Mesendoderm (in vitro differentiated cells): ENCODE data around the gene TNFAIP3.

Experiments
- DNase-seq: peaks from one replicate; pipeline ENCODE4 v3.0.0; 2013
- H2AK5ac ChIP-seq: 2 replicates; pipeline ENCODE4 v1.6.1; 2013; ENCODE audit warnings: low read length, inconsistent platforms
- H2BK120ac ChIP-seq: 2 replicates; pipeline ENCODE4 v1.6.1; 2013; ENCODE audit warnings: low read depth, mild to moderate bottlenecking, low read length, moderate library complexity, mixed read lengths
- H2BK15ac ChIP-seq: replicated peaks from 2 replicates; pipeline ENCODE4 v1.6.1; 2013; ENCODE audit warnings: low read depth, mild to moderate bottlenecking, moderate library complexity
- H2BK5ac ChIP-seq: 2 replicates; pipeline ENCODE4 v1.6.1; 2013; ENCODE audit warnings: low read length, inconsistent platforms
- H3K18ac ChIP-seq: 2 replicates; pipeline ENCODE4 v1.6.1; 2013; ENCODE audit warnings: mild to moderate bottlenecking, low read length, mixed read lengths
- H3K23ac ChIP-seq: one replicate; pipeline ENCODE4 v1.6.1; 2013; ENCODE audit warnings: low read length
- H3K27ac ChIP-seq: 2 replicates; pipeline ENCODE4 v1.5.1; 2013; ENCODE audit warnings: low read depth, mild to moderate bottlenecking, inconsistent platforms, low read length, moderate library complexity
- H3K27me3 ChIP-seq: 2 replicates; pipeline ENCODE4 v1.6.1; 2013; ENCODE audit warnings: low read length, control low read depth, mild to moderate bottlenecking, inconsistent platforms; ENCODE audit not compliant: insufficient read depth, poor library complexity
- H3K36me3 ChIP-seq: 2 replicates; pipeline ENCODE4 v1.6.1; 2013; ENCODE audit warnings: low read length, inconsistent platforms; ENCODE audit not compliant: control insufficient read depth, insufficient read depth
- H3K4ac ChIP-seq: one replicate; pipeline ENCODE4 v1.6.1; 2013; ENCODE audit warnings: low read depth, mild to moderate bottlenecking, low read length, moderate library complexity
- H3K4me1 ChIP-seq: 2 replicates; pipeline ENCODE4 v1.6.1; 2013; ENCODE audit warnings: low read depth, low read length, inconsistent platforms; ENCODE audit not compliant: control insufficient read depth
- H3K4me2 ChIP-seq: 2 replicates; pipeline ENCODE4 v1.6.1; 2013; ENCODE audit warnings: low read length
- H3K4me3 ChIP-seq: 2 replicates; pipeline ENCODE4 v1.5.1; 2013; ENCODE audit warnings: mild to moderate bottlenecking, low read length
- H3K56ac ChIP-seq: one replicate; pipeline ENCODE4 v1.6.1; 2013; ENCODE audit warnings: low read length
- H3K79me1 ChIP-seq: 2 replicates; pipeline ENCODE4 v1.6.1; 2013; ENCODE audit warnings: low read length, inconsistent platforms
- H3K79me2 ChIP-seq: 2 replicates; pipeline ENCODE4 v1.6.1; 2013; ENCODE audit warnings: mild to moderate bottlenecking, low read length; ENCODE audit not compliant: control insufficient read depth, insufficient read depth
- H3K9ac ChIP-seq: 2 replicates; pipeline ENCODE4 v1.6.1; 2013; ENCODE audit warnings: low read length, inconsistent platforms
- H4K5ac ChIP-seq: one replicate; pipeline ENCODE4 v1.6.1; 2013; ENCODE audit warnings: low read length
- H4K8ac ChIP-seq: one replicate; pipeline ENCODE4 v1.6.1; 2013; ENCODE audit warnings: low read depth, mild to moderate bottlenecking, control low read depth, low read length, moderate library complexity
- WGBS: extraction: QIAGEN DNeasy Blood & Tissue Kit; methylation state at CpG from one replicate; pipeline ENCODE4 v1.1.7; 2013; ENCODE audit warnings: low lambda C conversion rate, missing lambda C conversion rate; ENCODE audit not compliant: insufficient coverage; ENCODE audit errors: extremely low coverage; 5-methylcytosine and 5-hydroxymethylcytosine counted together

Gene TNFAIP3

DNA sequence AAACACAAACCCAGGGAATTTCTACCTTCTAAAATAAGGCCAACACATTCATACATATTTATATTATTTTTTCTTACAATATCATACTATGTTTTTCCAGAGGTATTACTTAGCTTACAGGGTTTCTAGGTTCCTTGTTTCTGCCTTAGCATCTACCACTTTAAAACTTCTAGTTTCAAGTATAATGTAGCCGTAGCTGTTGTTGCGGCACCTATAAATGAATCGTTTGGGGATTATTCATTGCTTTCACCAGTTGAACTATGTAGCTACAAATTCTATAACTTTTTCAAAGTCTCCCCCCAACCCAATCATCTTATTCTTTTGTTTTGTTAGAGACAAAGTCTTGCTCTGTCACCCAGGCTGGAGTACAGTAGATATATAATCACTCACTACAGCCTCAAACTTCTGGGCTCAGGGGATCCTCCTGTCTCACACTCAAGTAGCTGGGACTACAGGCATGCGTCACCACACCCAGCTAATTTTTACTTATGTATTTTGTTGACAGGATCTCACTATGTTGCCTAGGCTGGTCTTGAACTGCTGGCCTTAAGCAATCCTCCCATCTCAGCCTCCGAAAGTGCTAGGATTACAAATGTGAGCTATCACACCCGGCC lies 43.9 kb downstream of the TNFAIP3 start:
- no peak overlapping the region for H3K56ac ChIP-seq
- H2BK120ac ChIP-seq: no peak overlapping the region
- DNase-seq: no peak
- no peak overlapping the region for H3K23ac ChIP-seq
- no peak overlapping the region for H4K5ac ChIP-seq
- no peaks in the 10 kb centered on the region for H3K79me1 ChIP-seq
- WGBS: no CpG with 5 or more reads among the region's 6 CpGs
- H3K9ac ChIP-seq: no peak overlapping the region
- H3K4ac ChIP-seq: no peak overlapping the region
- H3K79me2 ChIP-seq: no peaks in the 10 kb centered on the region
- no peak overlapping the region for H3K27ac ChIP-seq
- H2AK5ac ChIP-seq: no peak overlapping the region
- H3K4me3 ChIP-seq: no peak overlapping the region
- H3K4me1 ChIP-seq: no peaks in the 10 kb centered on the region
- H3K18ac ChIP-seq: no peak overlapping the region
- H3K4me2 ChIP-seq: no peak overlapping the region
- no peaks in the 10 kb centered on the region for H3K36me3 ChIP-seq
- no peak overlapping the region for H2BK5ac ChIP-seq
- H4K8ac ChIP-seq: no peak overlapping the region
- H3K27me3 ChIP-seq: no peaks in the 10 kb centered on the region
- no peak overlapping the region for H2BK15ac ChIP-seq

DNA sequence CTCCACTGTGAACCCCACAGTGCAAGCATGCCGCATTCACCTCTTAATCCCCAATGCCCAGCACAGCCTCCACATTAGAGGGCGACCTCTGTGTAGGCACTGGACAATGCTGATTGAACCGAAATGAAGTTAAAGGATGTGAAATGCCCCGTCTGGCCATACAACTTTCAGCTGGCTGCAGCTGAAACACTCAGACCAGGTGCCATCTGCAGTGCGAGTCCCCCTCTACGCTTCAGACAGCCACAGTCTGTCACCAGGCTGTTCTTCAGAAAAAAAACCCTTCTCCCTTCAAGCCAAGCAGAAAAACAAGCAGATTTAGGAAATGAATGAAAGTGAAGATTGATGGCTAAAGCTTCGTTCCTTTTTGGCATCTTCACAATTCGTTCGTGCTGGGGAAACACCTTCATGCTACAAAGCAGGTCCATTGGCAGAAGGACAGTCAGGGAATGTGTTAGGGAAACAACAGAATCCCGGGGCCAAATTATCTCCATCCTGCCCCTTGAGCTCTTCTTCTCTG lies 44.7 kb downstream of the TNFAIP3 start:
- H2BK120ac ChIP-seq: no peak overlapping the region
- H2BK15ac ChIP-seq: no peak overlapping the region
- WGBS: no CpG with 5 or more reads among the region's 10 CpGs
- no peak overlapping the region for H3K23ac ChIP-seq
- H2AK5ac ChIP-seq: no peak overlapping the region
- no peaks in the 10 kb centered on the region for H3K4me1 ChIP-seq
- H3K4me3 ChIP-seq: no peak overlapping the region
- no peaks in the 10 kb centered on the region for H3K79me2 ChIP-seq
- H3K79me1 ChIP-seq: no peaks in the 10 kb centered on the region
- no peaks in the 10 kb centered on the region for H3K36me3 ChIP-seq
- no peak overlapping the region for H2BK5ac ChIP-seq
- H3K18ac ChIP-seq: no peak overlapping the region
- no peak overlapping the region for H3K4me2 ChIP-seq
- no peak overlapping the region for H3K27ac ChIP-seq
- no peak overlapping the region for H4K8ac ChIP-seq
- H4K5ac ChIP-seq: no peak overlapping the region
- no peak overlapping the region for H3K4ac ChIP-seq
- no peaks in the 10 kb centered on the region for H3K27me3 ChIP-seq
- no peak overlapping the region for H3K9ac ChIP-seq
- H3K56ac ChIP-seq: no peak overlapping the region
- no peak for DNase-seq

DNA sequence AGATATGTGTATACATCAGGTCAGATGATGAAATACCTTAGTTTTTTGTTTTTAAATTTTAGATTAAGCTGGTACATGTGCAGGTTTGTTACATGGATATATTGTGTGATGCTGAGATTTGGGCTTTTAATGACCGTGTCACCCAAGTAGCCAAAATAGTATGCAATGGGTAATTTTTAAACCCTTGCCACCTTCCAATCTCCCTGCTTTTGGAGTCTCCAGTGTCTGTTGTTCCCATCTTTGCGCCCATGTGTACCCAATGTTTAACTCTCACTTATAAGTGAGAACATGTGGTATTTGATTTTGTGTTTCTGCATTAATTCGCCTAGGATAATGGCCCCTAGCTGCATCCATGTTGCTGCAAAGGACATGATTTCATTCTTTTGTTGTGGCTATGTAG lies 45.8 kb downstream of the TNFAIP3 start:
- Histone ChIP-seq H3K23ac (no peak overlapping the region), H3K4me2 (no peak overlapping the region), H3K36me3 (no peaks in the 10 kb centered on the region), H2AK5ac (no peak overlapping the region), H3K4me1 (no peaks in the 10 kb centered on the region), H3K4me3 (no peak overlapping the region), H3K27me3 (no peaks in the 10 kb centered on the region), H3K79me2 (no peaks in the 10 kb centered on the region), H4K5ac (no peak overlapping the region), H4K8ac (no peak overlapping the region), H2BK120ac (no peak overlapping the region), H3K56ac (no peak overlapping the region), H3K18ac (no peak overlapping the region), H2BK15ac (no peak overlapping the region), H3K79me1 (no peaks in the 10 kb centered on the region), H2BK5ac (no peak overlapping the region), H3K4ac (no peak overlapping the region), H3K9ac (no peak overlapping the region), H3K27ac (no peak overlapping the region)
- no peak for DNase-seq
- WGBS: no CpG with 5 or more reads among the region's 3 CpGs

DNA sequence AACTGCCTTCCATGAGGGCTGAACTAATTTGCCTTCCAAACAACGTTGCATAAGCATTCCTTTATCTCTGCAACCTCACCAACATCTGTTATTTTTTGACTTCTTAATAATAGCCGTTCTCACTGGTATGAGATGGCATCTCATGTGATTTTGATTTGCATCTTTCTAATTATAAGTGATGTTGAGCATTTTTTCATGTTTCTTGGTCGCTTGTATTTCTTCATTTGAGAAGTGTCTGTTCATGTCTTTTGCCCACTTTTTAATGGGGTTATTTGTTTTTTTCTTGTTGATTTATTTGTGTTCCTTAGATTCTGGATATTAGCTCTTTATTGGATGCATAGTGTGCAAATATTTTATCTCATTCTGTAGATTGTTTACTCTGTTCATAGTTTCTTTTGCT lies 46.4 kb downstream of the TNFAIP3 start:
- Histone ChIP-seq H4K8ac (no peak overlapping the region), H2AK5ac (no peak overlapping the region), H3K27ac (no peak overlapping the region), H4K5ac (no peak overlapping the region), H3K18ac (no peak overlapping the region), H2BK5ac (no peak overlapping the region), H3K23ac (no peak overlapping the region), H3K36me3 (no peaks in the 10 kb centered on the region), H3K27me3 (no peaks in the 10 kb centered on the region), H3K4me2 (no peak overlapping the region), H3K4ac (no peak overlapping the region), H2BK120ac (no peak overlapping the region), H3K56ac (no peak overlapping the region), H3K79me1 (no peaks in the 10 kb centered on the region), H3K79me2 (no peaks in the 10 kb centered on the region), H3K4me1 (no peaks in the 10 kb centered on the region), H3K9ac (no peak overlapping the region), H2BK15ac (no peak overlapping the region), H3K4me3 (no peak overlapping the region)
- no peak for DNase-seq
- no CpG with 5 or more reads among the region's 3 CpGs for WGBS

DNA sequence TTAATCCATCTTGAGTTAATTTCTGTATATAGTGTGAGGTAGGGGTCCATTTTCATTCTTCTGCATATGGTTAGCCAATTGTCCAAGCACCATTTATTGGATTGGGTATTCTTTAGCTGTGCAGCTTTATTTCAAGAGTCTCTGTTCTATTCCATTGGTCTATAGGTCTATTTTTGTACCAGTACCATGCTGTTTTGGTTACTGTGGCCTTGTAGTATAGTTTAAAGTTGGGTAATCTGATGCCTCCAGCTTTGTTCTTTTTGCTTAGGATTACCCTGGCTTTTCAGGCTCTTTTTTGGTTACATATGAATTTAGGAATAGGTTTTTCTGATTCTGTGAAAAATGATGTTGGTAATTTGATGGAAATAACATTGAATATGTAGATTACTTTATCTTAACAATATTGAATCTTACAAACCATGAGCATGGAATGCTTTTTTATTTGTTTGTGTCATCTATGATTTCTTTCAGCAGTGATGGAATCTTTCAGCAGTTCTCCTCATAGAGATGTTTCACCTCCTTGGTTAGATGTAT lies 47.0 kb downstream of the TNFAIP3 start:
- no peak overlapping the region for H4K8ac ChIP-seq
- H3K79me2 ChIP-seq: no peaks in the 10 kb centered on the region
- no peaks in the 10 kb centered on the region for H3K4me1 ChIP-seq
- H3K4me3 ChIP-seq: no peak overlapping the region
- no peak overlapping the region for H3K9ac ChIP-seq
- no peaks in the 10 kb centered on the region for H3K27me3 ChIP-seq
- no peak overlapping the region for H3K4ac ChIP-seq
- H3K27ac ChIP-seq: no peak overlapping the region
- H3K79me1 ChIP-seq: no peaks in the 10 kb centered on the region
- no peak overlapping the region for H3K18ac ChIP-seq
- H2BK5ac ChIP-seq: no peak overlapping the region
- H3K36me3 ChIP-seq: no peaks in the 10 kb centered on the region
- H2BK15ac ChIP-seq: no peak overlapping the region
- no peak overlapping the region for H4K5ac ChIP-seq
- no peak for DNase-seq
- H3K56ac ChIP-seq: no peak overlapping the region
- no peak overlapping the region for H3K23ac ChIP-seq
- H2AK5ac ChIP-seq: no peak overlapping the region
- no peak overlapping the region for H2BK120ac ChIP-seq
- no peak overlapping the region for H3K4me2 ChIP-seq
